GM10266 (cell line): ENCODE data around the gene TLE3.

Experiments
- DNase-seq: peaks from one replicate; pipeline ENCODE4 v3.0.0; 2012; ENCODE audit errors: extremely low spot score
- CTCF ChIP-seq: IDR thresholded peaks from 2 replicates; pipeline ENCODE4 v1.5.1; 2012; ENCODE audit warnings: mild to moderate bottlenecking, low read depth; ENCODE audit not compliant: control insufficient read depth, insufficient read depth; ENCODE audit errors: missing control alignments

Gene TLE3

GRCh38 chr15:70125605-70126004 is 27.9 kb upstream of the TLE3 start:
- DNase-seq, result no peak
- TF ChIP-seq CTCF, result no peak

- DNase-seq, result no peak
- TF ChIP-seq CTCF, result no peak
Measured at GRCh38 chr15:70121624-70122302, 24.0 kb upstream of the TLE3 start.

- no peak for TF ChIP-seq CTCF
- no peak for DNase-seq
Measured at GRCh38 chr15:70120958-70121623, 23.4 kb upstream of the TLE3 start.

GRCh38 chr15:70119911-70120508 is 22.3 kb upstream of the TLE3 start:
- DNase-seq, result no peak
- no peak for TF ChIP-seq CTCF

GRCh38 chr15:70118599-70118998 is 20.9 kb upstream of the TLE3 start:
- no peak for TF ChIP-seq CTCF

GRCh38 chr15:70116317-70116716 is 18.6 kb upstream of the TLE3 start:
- DNase-seq, result no peak
- TF ChIP-seq CTCF, result no peak

More at GRCh38 chr15:70118599-70118998, 20.9 kb upstream of the TLE3 start:
- no peak for DNase-seq

GRCh38 chr15:70114221-70114620 is 16.5 kb upstream of the TLE3 start:
- no peak for DNase-seq
- TF ChIP-seq CTCF, result no peak
